Esophagus (tissue), 2 donors: ENCODE measurements around the gene KLB. TPM values are rescaled to one million over a fixed set of nuclear protein-coding genes. Genes with fewer than 3 reads are reported as not detected.

Experiments
- H3K27ac ChIP-seq, 2 donors: one replicate each; pipeline ENCODE4 v1.5.1; 2013; ENCODE audit warnings: low read depth in 2 of 2, mild to moderate bottlenecking in 2 of 2, inconsistent platforms in 1 of 2, low read length in 1 of 2, moderate library complexity in 1 of 2
- H3K27me3 ChIP-seq, 2 donors: one replicate each; pipeline ENCODE4 v1.6.1; 2013; ENCODE audit warnings: low read length in 2 of 2, control low read depth in 1 of 2, mild to moderate bottlenecking in 1 of 2; ENCODE audit not compliant: insufficient read depth in 2 of 2, control insufficient read depth in 1 of 2
- H3K36me3 ChIP-seq, 2 donors: one replicate each; pipeline ENCODE4 v1.6.1; 2013; ENCODE audit warnings: low read length in 1 of 2; ENCODE audit not compliant: control insufficient read depth in 2 of 2, insufficient read depth in 2 of 2
- H3K4me1 ChIP-seq, 2 donors: one replicate each; pipeline ENCODE4 v1.6.1; 2013; ENCODE audit warnings: low read length in 1 of 2; ENCODE audit not compliant: control insufficient read depth in 2 of 2, insufficient read depth in 2 of 2
- H3K4me3 ChIP-seq, 2 donors: one replicate each; pipeline ENCODE4 v1.5.1; 2013; ENCODE audit warnings: low read length in 2 of 2, mild to moderate bottlenecking in 2 of 2, low read depth in 1 of 2, moderate library complexity in 1 of 2
- H3K9me3 ChIP-seq, 2 donors: one replicate each; pipeline ENCODE4 v1.6.1; 2013; ENCODE audit warnings: mild to moderate bottlenecking in 2 of 2, low read depth in 1 of 2, low read length in 1 of 2, moderate library complexity in 1 of 2; ENCODE audit not compliant: control insufficient read depth in 2 of 2, insufficient read depth in 1 of 2
- WGBS, 2 donors: extraction: QIAGEN DNeasy Blood & Tissue Kit; methylation state at CpG; one replicate each; pipeline ENCODE4 v1.1.7; 2013; 5-methylcytosine and 5-hydroxymethylcytosine counted together
- polyA plus RNA-seq, 2 donors: library from polyadenylated mRNA; stranded (reverse); fragments of 200-250 nt; gene quantifications; one replicate each; pipeline ENCODE4 v1.2.3, GENCODE V29; 2013
- donor health status: healthy with polysubstance abuse.
- donor health status: Bipolar disorder and iron deficiency.

KLB gene
- polyA plus RNA-seq, 2 donors: 0.41 to 0.61 TPM

DNA sequence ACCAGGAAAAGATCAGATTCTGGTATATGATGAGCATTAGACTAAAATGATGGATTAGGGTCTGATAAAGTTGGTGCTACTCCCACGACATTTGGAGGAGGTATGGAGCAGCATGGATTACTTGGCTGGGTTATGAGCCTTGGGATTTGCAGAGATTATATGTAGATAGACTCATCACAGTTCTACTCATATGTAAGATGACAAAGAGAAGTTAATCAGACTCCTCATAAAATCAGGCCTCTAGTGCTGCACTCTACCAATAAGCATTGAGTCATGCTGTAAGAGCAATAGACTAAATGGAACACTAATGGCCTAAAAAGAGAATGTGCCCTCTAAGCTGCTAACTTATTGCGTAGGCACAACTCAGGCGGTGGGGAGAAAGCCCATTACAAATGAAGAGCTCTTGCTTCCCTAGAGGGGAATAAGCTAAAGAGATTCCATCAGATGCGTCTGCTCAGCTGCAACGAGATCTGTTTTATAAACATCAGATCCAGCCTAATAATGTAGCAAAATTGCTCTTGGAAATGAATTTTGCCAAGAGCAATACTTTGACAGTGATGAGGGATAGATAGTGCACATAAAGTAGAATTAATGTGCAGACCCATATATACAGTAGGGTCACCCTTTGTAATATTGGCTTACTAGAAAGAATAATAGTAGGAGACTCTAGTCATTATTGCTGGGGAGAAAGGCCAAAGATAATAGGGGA is 69.6 kb downstream of the KLB start:
- H3K4me3 ChIP-seq: no peak overlapping the region
- WGBS, 2 donors: 77 to 83% methylated on average over 5 of the region's 5 CpGs
- H3K9me3 ChIP-seq: no peaks in the 10 kb centered on the region
- H3K27me3 ChIP-seq: no peaks in the 10 kb centered on the region
- no peak overlapping the region for H3K27ac ChIP-seq
- H3K36me3 ChIP-seq: no peaks in the 10 kb centered on the region
- no peaks in the 10 kb centered on the region for H3K4me1 ChIP-seq

GRCh38 chr4:39480251-39480650 is 73.5 kb downstream of the KLB start:
- no peaks in the 10 kb centered on the region for H3K27me3 ChIP-seq
- H3K4me3 ChIP-seq: no peak overlapping the region
- whole genome bisulfite sequencing, 2 donors: 97 to 98% methylated on average over 27 of the region's 27 CpGs
- H3K4me1 ChIP-seq: no peaks in the 10 kb centered on the region
- no peak overlapping the region for H3K27ac ChIP-seq
- H3K9me3 ChIP-seq: peaks cover 2 to 4% of the 10 kb centered on the region in 2 donors
- no peaks in the 10 kb centered on the region for H3K36me3 ChIP-seq

DNA sequence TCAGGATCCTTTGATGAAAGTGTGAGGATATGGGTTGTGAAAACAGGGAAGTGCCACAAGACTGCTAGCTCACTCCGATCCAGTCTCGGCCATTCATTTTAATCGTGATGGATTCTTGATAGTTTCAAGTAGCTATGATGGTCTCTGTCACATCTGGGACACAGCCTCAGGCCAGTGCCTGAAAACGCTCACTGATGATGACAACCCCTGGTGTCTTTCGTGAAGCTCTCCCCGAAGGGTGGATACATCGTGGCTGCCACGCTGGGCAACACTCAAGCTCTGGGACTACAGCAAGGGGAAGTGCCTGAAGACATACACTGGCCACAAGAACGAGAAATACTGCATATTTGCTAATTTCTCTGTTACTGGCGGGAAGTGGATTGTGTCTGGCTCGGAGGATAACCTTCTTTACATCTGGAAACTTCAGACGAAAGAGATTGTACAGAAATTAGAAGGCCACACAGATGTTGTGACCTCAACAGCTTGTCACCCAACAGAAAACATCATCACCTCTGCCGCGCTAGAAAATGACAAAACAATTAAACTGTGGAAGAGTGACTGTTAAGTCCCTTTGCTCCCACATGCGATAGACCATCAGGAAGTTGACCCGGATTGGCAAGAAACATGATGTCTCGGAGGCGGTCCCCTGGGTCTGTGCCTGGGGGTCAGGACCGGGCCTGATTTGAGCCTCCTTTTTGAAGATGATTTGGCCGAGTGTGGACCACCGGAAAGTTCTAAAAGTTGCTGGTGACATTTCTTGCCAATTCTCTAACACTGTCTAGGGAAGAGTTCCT is 74.4 kb downstream of the KLB start:
- Histone ChIP-seq H3K4me3 (no peak overlapping the region), H3K4me1 (no peaks in the 10 kb centered on the region), H3K27ac (no peak overlapping the region), H3K27me3 (no peaks in the 10 kb centered on the region), H3K9me3 (peaks cover 2 to 6% of the 10 kb centered on the region in 2 donors), H3K36me3 (no peaks in the 10 kb centered on the region)
- WGBS, 2 donors: 86 to 89% methylated on average over 21 of the region's 21 CpGs

- H3K4me3 ChIP-seq: no peak overlapping the region
- peaks cover 2 to 6% of the 10 kb centered on the region in 2 donors for H3K9me3 ChIP-seq
- WGBS, 2 donors: 87 to 95% methylated on average over 6 of the region's 6 CpGs
- H3K4me1 ChIP-seq: no peaks in the 10 kb centered on the region
- no peaks in the 10 kb centered on the region for H3K27me3 ChIP-seq
- H3K27ac ChIP-seq: no peak overlapping the region
- no peaks in the 10 kb centered on the region for H3K36me3 ChIP-seq
Observed at GRCh38 chr4:39484582-39485272, 78.0 kb downstream of the KLB start.

GRCh38 chr4:39486221-39486804 is 79.6 kb downstream of the KLB start:
- H3K4me1 ChIP-seq: no peaks in the 10 kb centered on the region
- WGBS, 2 donors: 84 to 86% methylated on average over 10 of the region's 10 CpGs
- H3K27ac ChIP-seq: no peak overlapping the region
- H3K27me3 ChIP-seq: no peaks in the 10 kb centered on the region
- H3K36me3 ChIP-seq: no peaks in the 10 kb centered on the region
- no peak overlapping the region for H3K4me3 ChIP-seq
- peaks cover 2 to 6% of the 10 kb centered on the region in 2 donors for H3K9me3 ChIP-seq

GRCh38 chr4:39490322-39490721 is 83.6 kb downstream of the KLB start:
- Histone ChIP-seq H3K9me3 (peaks cover 0 to 2% of the 10 kb centered on the region in 2 donors), H3K4me1 (no peaks in the 10 kb centered on the region), H3K27ac (no peak overlapping the region), H3K4me3 (no peak overlapping the region), H3K36me3 (no peaks in the 10 kb centered on the region), H3K27me3 (no peaks in the 10 kb centered on the region)
- WGBS, 2 donors: 92 to 94% methylated on average over 2 of the region's 2 CpGs

- 91 to 95% methylated on average over 1 of the region's 1 CpG for WGBS, 2 donors
- Histone ChIP-seq H3K9me3 (no peaks in the 10 kb centered on the region), H3K4me1 (no peaks in the 10 kb centered on the region), H3K36me3 (peaks cover 2 to 3% of the 10 kb centered on the region in 2 donors), H3K27me3 (no peaks in the 10 kb centered on the region), H3K4me3 (no peak overlapping the region), H3K27ac (no peak overlapping the region)
Observed at GRCh38 chr4:39494354-39494753, 87.6 kb downstream of the KLB start.

- Histone ChIP-seq H3K36me3 (peaks cover 2 to 3% of the 10 kb centered on the region in 2 donors), H3K4me1 (no peaks in the 10 kb centered on the region), H3K27ac (peak overlapping the region; percentile 84 to 93), H3K9me3 (no peaks in the 10 kb centered on the region), H3K27me3 (no peaks in the 10 kb centered on the region), H3K4me3 (no peak overlapping the region)
- 37 to 51% methylated on average over 4 of the region's 4 CpGs for WGBS, 2 donors
Observed at GRCh38 chr4:39495446-39496213, 88.9 kb downstream of the KLB start.
